ENCODE measurements around the gene CATSPER3.

- TF ChIP-seq CTCF (IDR thresholded peaks at IDR 0.05) (no peak), POLR2A (IDR thresholded peaks at IDR 0.05) (no peak), POLR2AphosphoS5 (IDR thresholded peaks at IDR 0.05) (no peak)
Observed at GRCh38 chr5:134935711-134936602, 31.8 kb upstream of the CATSPER3 start.
